Measurements from ENCODE around the gene SPG7. TPM values are rescaled to one million over a fixed set of nuclear protein-coding genes. Genes with fewer than 3 reads are reported as not detected.

SPG7 gene
- total RNA-seq, 1 experiment from 2014 or later: 44.6 TPM

DNA sequence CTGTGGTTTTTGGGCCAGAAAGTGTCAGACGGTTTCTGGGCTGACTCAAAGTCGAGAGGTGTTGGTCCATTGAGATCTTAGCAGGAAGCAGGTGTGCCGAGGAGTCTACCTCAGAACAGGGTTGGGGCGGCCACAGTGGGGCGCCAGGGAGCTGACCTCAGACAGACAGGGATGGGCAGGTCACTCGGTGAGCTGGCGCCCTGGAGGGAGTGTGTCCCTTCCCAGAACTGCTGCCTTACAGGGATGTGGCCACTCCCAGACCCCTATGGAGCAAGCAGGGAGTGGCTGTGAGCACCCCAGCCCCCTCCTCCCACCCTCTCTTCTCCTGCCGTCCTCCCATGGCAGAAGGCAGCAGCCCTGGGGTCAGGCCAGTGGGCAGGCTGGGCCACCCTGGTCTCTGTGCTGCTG, 91.3 kb downstream of the SPG7 start:
- no peaks in the 10 kb centered on the region for H3K9me3 ChIP-seq (ENCODE audit: low read length)
- H2AFZ ChIP-seq (ENCODE audit: low read length): no peak overlapping the region
- H3K36me3 ChIP-seq (ENCODE audit: insufficient read depth, low read length): no peaks in the 10 kb centered on the region
- 0 out of 2 replicates have a peak, but pooled peaks cover 4% of the 10 kb centered on the region for H4K20me1 ChIP-seq (ENCODE audit: insufficient read depth, low read depth, low read length)
- H3K27me3 ChIP-seq (ENCODE audit: low read length): no peaks in the 10 kb centered on the region
- H3K4me2 ChIP-seq (ENCODE audit: low read depth, low read length, poor library complexity, severe bottlenecking): no peak overlapping the region
- H3K4me3 ChIP-seq (ENCODE audit: low read length): no peak overlapping the region
- no peaks in the 10 kb centered on the region for H3K4me1 ChIP-seq (ENCODE audit: low read length)
- DNase-seq: peak; percentile 83
- no peak overlapping the region for H3K27ac ChIP-seq (ENCODE audit: low read length)
- no peaks in the 10 kb centered on the region for H3K79me2 ChIP-seq (ENCODE audit: low read length)
- no peaks in the 10 kb centered on the region for H3K9me2 ChIP-seq (replicated peaks; ENCODE audit: insufficient read depth, low read length)
- H3K9ac ChIP-seq (ENCODE audit: low read length): no peak overlapping the region

DNA sequence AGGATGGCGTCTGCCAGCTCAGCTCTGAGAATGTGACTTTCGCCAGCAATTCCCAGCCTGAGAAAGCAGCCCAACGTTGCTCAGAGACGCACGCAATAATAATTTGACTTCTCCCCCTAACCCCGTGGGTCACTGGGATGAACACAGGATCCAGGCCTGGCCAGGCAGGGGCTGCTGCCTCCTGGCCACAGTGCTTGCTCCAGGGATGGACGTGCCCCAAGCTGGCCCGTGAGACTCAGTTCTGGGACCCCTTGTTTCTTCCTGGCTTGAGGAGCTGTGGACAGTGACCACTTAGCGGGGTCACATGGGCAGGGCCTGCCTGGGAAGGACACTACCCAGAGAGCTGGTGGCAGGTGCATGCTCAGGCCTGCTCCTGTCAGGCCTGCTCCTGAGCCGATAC, 91.7 kb downstream of the SPG7 start:
- Histone ChIP-seq H3K27me3 (ENCODE audit: low read length) (no peaks in the 10 kb centered on the region), H3K4me2 (ENCODE audit: low read depth, low read length, poor library complexity, severe bottlenecking) (no peak overlapping the region), H3K4me3 (ENCODE audit: low read length) (no peak overlapping the region), H3K27ac (ENCODE audit: low read length) (no peak overlapping the region), H3K4me1 (ENCODE audit: low read length) (no peaks in the 10 kb centered on the region), H3K36me3 (ENCODE audit: insufficient read depth, low read length) (no peaks in the 10 kb centered on the region), H3K9me3 (ENCODE audit: low read length) (no peaks in the 10 kb centered on the region), H2AFZ (ENCODE audit: low read length) (no peak overlapping the region), H4K20me1 (ENCODE audit: insufficient read depth, low read depth, low read length) (0 out of 2 replicates have a peak, but pooled peaks cover 4% of the 10 kb centered on the region), H3K79me2 (ENCODE audit: low read length) (no peaks in the 10 kb centered on the region), H3K9ac (ENCODE audit: low read length) (no peak overlapping the region), H3K9me2 (replicated peaks; ENCODE audit: insufficient read depth, low read length) (no peaks in the 10 kb centered on the region)
- no peak for DNase-seq

DNA sequence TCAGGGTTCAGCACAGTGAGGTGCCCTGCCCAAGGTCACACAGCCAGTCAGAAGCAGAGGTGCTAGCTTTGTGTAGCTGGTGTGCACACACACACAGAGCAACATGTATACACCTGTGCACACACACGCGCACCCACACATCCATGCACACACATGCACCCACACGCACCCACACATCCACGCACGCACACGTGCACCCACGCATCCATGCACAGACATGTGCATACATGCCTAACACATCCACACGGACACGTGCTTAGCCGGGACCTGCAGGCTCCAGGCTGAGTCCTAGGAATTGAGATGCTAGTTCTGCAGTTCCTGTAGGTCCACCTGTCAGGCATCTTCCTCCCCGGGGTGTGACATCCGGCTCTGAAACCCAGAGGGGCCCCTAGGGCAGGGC, 92.2 kb downstream of the SPG7 start:
- H3K27ac ChIP-seq (ENCODE audit: low read length): no peak overlapping the region
- H3K27me3 ChIP-seq (ENCODE audit: low read length): no peaks in the 10 kb centered on the region
- no peaks in the 10 kb centered on the region for H3K4me1 ChIP-seq (ENCODE audit: low read length)
- H3K9me2 ChIP-seq (replicated peaks; ENCODE audit: insufficient read depth, low read length): no peaks in the 10 kb centered on the region
- H3K9me3 ChIP-seq (ENCODE audit: low read length): no peaks in the 10 kb centered on the region
- no peak for DNase-seq
- H3K36me3 ChIP-seq (ENCODE audit: insufficient read depth, low read length): no peaks in the 10 kb centered on the region
- no peaks in the 10 kb centered on the region for H3K79me2 ChIP-seq (ENCODE audit: low read length)
- no peak overlapping the region for H3K4me3 ChIP-seq (ENCODE audit: low read length)
- H2AFZ ChIP-seq (ENCODE audit: low read length): no peak overlapping the region
- H3K4me2 ChIP-seq (ENCODE audit: low read depth, low read length, poor library complexity, severe bottlenecking): no peak overlapping the region
- 0 out of 2 replicates have a peak, but pooled peaks cover 4% of the 10 kb centered on the region for H4K20me1 ChIP-seq (ENCODE audit: insufficient read depth, low read depth, low read length)
- no peak overlapping the region for H3K9ac ChIP-seq (ENCODE audit: low read length)

DNA sequence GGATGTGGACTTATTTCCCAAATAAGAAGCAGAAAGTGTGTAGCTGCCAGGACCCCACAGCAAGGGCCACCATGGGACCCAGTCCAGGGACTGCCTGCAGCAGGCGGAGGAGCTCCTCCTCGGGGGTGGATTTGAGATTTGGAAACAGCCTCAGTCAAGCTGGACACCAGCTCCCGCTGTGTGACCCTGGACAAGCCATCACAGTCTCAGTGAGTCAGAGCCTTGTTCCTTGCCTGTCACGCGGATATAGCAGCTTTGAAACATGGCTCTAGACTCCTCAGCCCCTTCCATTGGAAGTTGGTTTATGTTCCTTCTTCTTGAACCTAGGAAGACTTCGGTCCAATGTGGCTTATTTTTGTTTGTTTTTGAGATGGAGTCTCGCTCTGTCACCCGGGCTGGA, 92.8 kb downstream of the SPG7 start:
- H3K9me3 ChIP-seq (ENCODE audit: low read length): no peaks in the 10 kb centered on the region
- no peak overlapping the region for H3K4me2 ChIP-seq (ENCODE audit: low read depth, low read length, poor library complexity, severe bottlenecking)
- H3K4me1 ChIP-seq (ENCODE audit: low read length): no peaks in the 10 kb centered on the region
- 0 out of 2 replicates have a peak, but pooled peaks cover 4% of the 10 kb centered on the region for H4K20me1 ChIP-seq (ENCODE audit: insufficient read depth, low read depth, low read length)
- H3K27ac ChIP-seq (ENCODE audit: low read length): no peak overlapping the region
- no peak overlapping the region for H3K9ac ChIP-seq (ENCODE audit: low read length)
- H3K27me3 ChIP-seq (ENCODE audit: low read length): no peaks in the 10 kb centered on the region
- H3K9me2 ChIP-seq (replicated peaks; ENCODE audit: insufficient read depth, low read length): no peaks in the 10 kb centered on the region
- no peak overlapping the region for H3K4me3 ChIP-seq (ENCODE audit: low read length)
- no peaks in the 10 kb centered on the region for H3K79me2 ChIP-seq (ENCODE audit: low read length)
- no peaks in the 10 kb centered on the region for H3K36me3 ChIP-seq (ENCODE audit: insufficient read depth, low read length)
- no peak for DNase-seq
- no peak overlapping the region for H2AFZ ChIP-seq (ENCODE audit: low read length)

DNA sequence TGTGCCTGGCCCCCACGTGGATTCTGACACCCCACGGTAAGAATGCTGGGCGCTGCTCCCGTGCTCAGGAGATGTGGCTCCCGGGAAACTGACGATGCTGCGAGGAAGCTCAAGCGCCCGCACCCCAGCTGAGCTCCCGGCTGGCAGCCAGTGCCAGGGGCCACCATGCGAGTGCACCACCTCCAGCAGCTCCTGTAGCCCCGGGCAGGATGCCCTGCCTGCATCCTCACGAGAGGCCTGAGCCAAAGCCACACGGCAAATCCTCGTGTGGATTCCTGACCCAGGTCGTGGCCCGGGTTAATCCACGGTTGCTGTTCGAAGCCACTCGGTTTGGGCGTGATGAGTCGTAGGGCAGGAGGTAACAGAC, 93.7 kb downstream of the SPG7 start:
- Histone ChIP-seq H3K4me3 (ENCODE audit: low read length) (no peak overlapping the region), H3K9ac (ENCODE audit: low read length) (no peak overlapping the region), H2AFZ (ENCODE audit: low read length) (no peak overlapping the region), H3K79me2 (ENCODE audit: low read length) (no peaks in the 10 kb centered on the region), H4K20me1 (ENCODE audit: insufficient read depth, low read depth, low read length) (0 out of 2 replicates have a peak, but pooled peaks cover 4% of the 10 kb centered on the region), H3K9me3 (ENCODE audit: low read length) (no peaks in the 10 kb centered on the region), H3K9me2 (replicated peaks; ENCODE audit: insufficient read depth, low read length) (no peaks in the 10 kb centered on the region), H3K27me3 (ENCODE audit: low read length) (no peaks in the 10 kb centered on the region), H3K4me1 (ENCODE audit: low read length) (no peaks in the 10 kb centered on the region), H3K4me2 (ENCODE audit: low read depth, low read length, poor library complexity, severe bottlenecking) (no peak overlapping the region), H3K27ac (ENCODE audit: low read length) (no peak overlapping the region), H3K36me3 (ENCODE audit: insufficient read depth, low read length) (no peaks in the 10 kb centered on the region)
- DNase-seq: no peak

DNA sequence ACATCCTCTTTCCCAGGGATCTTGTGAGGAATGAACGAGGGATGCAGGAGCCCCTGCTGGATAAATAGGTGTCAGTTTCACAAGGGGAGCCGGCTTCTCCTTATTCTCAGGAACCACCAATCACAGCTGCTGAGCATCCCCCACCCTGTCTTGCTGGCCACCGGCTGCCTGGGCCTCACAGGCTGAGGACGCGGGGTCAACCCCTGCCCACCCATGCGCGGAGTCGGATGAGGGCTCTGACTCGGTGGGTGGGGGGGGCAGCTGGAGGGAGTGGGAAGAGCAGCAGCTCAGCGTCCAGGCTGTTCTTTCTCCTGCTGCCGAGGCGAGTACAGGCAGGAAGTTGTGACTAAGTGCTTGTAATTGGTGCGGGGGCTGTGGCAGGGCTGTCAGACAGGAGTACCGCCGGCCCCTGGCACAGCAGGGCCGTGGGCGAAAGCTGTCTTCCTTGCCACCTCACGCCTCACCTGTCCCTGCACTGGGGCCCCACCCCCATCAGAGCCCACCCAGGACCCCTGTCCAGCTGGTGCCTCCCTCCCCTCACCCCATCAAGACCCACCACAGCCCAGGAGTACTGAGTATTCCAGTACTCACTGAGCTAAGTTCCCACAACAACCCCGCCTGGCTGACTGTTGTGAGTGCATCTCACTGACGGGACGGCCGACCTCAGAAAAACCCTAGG, 94.2 kb downstream of the SPG7 start:
- Histone ChIP-seq H3K4me1 (ENCODE audit: low read length) (no peaks in the 10 kb centered on the region), H3K4me2 (ENCODE audit: low read depth, low read length, poor library complexity, severe bottlenecking) (no peak overlapping the region), H3K36me3 (ENCODE audit: insufficient read depth, low read length) (no peaks in the 10 kb centered on the region), H3K27ac (ENCODE audit: low read length) (no peak overlapping the region), H3K9me2 (replicated peaks; ENCODE audit: insufficient read depth, low read length) (no peaks in the 10 kb centered on the region), H3K9ac (ENCODE audit: low read length) (no peak overlapping the region), H3K79me2 (ENCODE audit: low read length) (no peaks in the 10 kb centered on the region), H3K4me3 (ENCODE audit: low read length) (no peak overlapping the region), H4K20me1 (ENCODE audit: insufficient read depth, low read depth, low read length) (0 out of 2 replicates have a peak, but pooled peaks cover 4% of the 10 kb centered on the region), H3K9me3 (ENCODE audit: low read length) (no peaks in the 10 kb centered on the region), H3K27me3 (ENCODE audit: low read length) (no peaks in the 10 kb centered on the region), H2AFZ (ENCODE audit: low read length) (no peak overlapping the region)
- DNase-seq: peak; percentile 46

DNA sequence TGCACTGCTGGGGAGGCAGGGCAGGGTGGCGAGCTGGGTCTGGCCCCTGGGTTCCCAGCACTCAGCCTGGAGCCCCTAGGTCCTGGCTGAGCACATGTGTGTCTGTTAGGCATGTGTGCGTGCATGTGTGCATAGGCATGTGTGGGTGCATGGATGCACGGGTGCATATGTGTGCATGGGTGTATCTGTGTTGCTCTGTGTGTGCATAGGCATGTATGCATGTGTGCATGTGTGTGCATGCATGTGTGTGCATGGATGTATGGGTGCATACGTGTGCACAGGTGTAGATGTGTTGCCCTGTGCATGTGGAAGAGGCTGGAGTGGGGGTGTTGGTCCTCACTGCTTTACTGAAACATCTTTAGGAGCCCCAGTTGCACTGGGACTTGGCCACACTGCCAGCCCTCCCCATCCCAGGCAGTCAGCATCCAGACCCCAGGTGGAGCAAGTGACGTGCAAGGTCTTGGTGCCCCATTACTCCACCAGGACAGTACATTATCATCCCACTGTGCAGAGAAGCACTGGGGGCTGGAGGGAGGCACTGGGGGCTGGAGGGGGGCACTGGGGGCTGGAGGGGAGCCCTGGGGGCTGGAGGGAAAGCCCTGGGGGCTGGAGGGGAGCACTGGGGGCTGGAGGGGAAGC, 94.9 kb downstream of the SPG7 start:
- Histone ChIP-seq H3K27me3 (ENCODE audit: low read length) (no peaks in the 10 kb centered on the region), H3K9ac (ENCODE audit: low read length) (no peak overlapping the region), H3K27ac (ENCODE audit: low read length) (no peak overlapping the region), H4K20me1 (ENCODE audit: insufficient read depth, low read depth, low read length) (0 out of 2 replicates have a peak, but pooled peaks cover 4% of the 10 kb centered on the region), H2AFZ (ENCODE audit: low read length) (no peak overlapping the region), H3K4me3 (ENCODE audit: low read length) (no peak overlapping the region), H3K4me1 (ENCODE audit: low read length) (no peaks in the 10 kb centered on the region), H3K9me3 (ENCODE audit: low read length) (no peaks in the 10 kb centered on the region), H3K9me2 (replicated peaks; ENCODE audit: insufficient read depth, low read length) (no peaks in the 10 kb centered on the region), H3K36me3 (ENCODE audit: insufficient read depth, low read length) (no peaks in the 10 kb centered on the region), H3K4me2 (ENCODE audit: low read depth, low read length, poor library complexity, severe bottlenecking) (no peak overlapping the region), H3K79me2 (ENCODE audit: low read length) (no peaks in the 10 kb centered on the region)
- no peak for DNase-seq

DNA sequence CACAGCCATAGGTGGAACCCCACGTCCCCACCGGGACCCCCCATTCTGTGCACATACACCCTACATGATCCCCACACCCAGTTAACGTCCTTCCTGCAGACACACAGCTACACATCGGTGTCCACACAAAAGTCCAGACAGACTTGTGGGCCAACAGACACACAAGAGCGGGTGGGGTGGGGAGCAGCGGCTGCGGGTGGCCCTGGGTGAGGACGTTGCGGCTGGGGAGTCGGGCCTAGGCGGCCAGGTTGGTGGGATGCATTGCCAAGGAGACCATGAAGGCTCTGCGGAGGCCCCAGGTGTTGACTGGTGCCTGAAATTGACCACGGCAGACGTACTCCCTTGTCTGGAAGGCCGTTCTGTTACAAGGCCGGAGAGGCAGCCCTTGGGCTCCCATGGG, 96.6 kb downstream of the SPG7 start:
- Histone ChIP-seq H3K9me3 (ENCODE audit: low read length) (no peaks in the 10 kb centered on the region), H3K9me2 (replicated peaks; ENCODE audit: insufficient read depth, low read length) (no peaks in the 10 kb centered on the region), H3K79me2 (ENCODE audit: low read length) (no peaks in the 10 kb centered on the region), H3K27ac (ENCODE audit: low read length) (no peak overlapping the region), H3K27me3 (ENCODE audit: low read length) (no peaks in the 10 kb centered on the region), H3K4me3 (ENCODE audit: low read length) (no peak overlapping the region), H2AFZ (ENCODE audit: low read length) (no peak overlapping the region), H3K9ac (ENCODE audit: low read length) (no peak overlapping the region), H4K20me1 (ENCODE audit: insufficient read depth, low read depth, low read length) (0 out of 2 replicates have a peak, but pooled peaks cover 4% of the 10 kb centered on the region), H3K4me2 (ENCODE audit: low read depth, low read length, poor library complexity, severe bottlenecking) (no peak overlapping the region), H3K36me3 (ENCODE audit: insufficient read depth, low read length) (no peaks in the 10 kb centered on the region), H3K4me1 (ENCODE audit: low read length) (no peaks in the 10 kb centered on the region)
- no peak for DNase-seq

Measured in Karpas-422 (cell line).